ENCODE measurements around the gene HSPBP1. TPM values are rescaled to one million over a fixed set of nuclear protein-coding genes. Genes with fewer than 3 reads are reported as not detected.

HSPBP1 gene
- total RNA-seq, 1 experiment from 2014 or later: 72.8 TPM

- no TSS peak for BruUV-seq (replicated peaks)
- peaks cover 65% of the 10 kb centered on the region for H3K36me3 Mint-ChIP-seq (ENCODE audit: insufficient read depth, unreplicated experiment)
- H3K27ac Mint-ChIP-seq (ENCODE audit: unreplicated experiment): no peak overlapping the region
- no peaks in the 10 kb centered on the region for H3K4me1 Mint-ChIP-seq (ENCODE audit: low read depth, unreplicated experiment)
- no peaks in the 10 kb centered on the region for H3K9me3 Mint-ChIP-seq (ENCODE audit: low read depth, unreplicated experiment)
- TF ChIP-seq CTCF (IDR thresholded peaks at IDR 0.05; ENCODE audit: unreplicated experiment): no peak
- no peak for DNase-seq
- no peak overlapping the region for H3K4me3 Mint-ChIP-seq (ENCODE audit: low read depth, unreplicated experiment)
- CTCF ChIA-PET: no interaction called here
- intact Hi-C loops (cut with micrococcal nuclease; ENCODE audit: unreplicated experiment): no loop called here
- H3K27me3 Mint-ChIP-seq (ENCODE audit: unreplicated experiment): no peaks in the 10 kb centered on the region
Observed at GRCh38 chr19:55240713-55241020, 39.2 kb downstream of the HSPBP1 start.

GRCh38 chr19:55239004-55239403 lies 40.9 kb downstream of the HSPBP1 start:
- intact Hi-C loops (cut with micrococcal nuclease; ENCODE audit: unreplicated experiment): no loop called here
- no peak for TF ChIP-seq CTCF (IDR thresholded peaks at IDR 0.05; ENCODE audit: unreplicated experiment)
- BruUV-seq (replicated peaks): no TSS peak
- CTCF ChIA-PET: no interaction called here
- Mint-ChIP-seq H3K9me3 (ENCODE audit: low read depth, unreplicated experiment) (no peaks in the 10 kb centered on the region), H3K36me3 (ENCODE audit: insufficient read depth, unreplicated experiment) (peaks cover 69% of the 10 kb centered on the region), H3K27ac (ENCODE audit: unreplicated experiment) (no peak overlapping the region), H3K27me3 (ENCODE audit: unreplicated experiment) (no peaks in the 10 kb centered on the region), H3K4me1 (ENCODE audit: low read depth, unreplicated experiment) (no peaks in the 10 kb centered on the region), H3K4me3 (ENCODE audit: low read depth, unreplicated experiment) (no peak overlapping the region)
- DNase-seq: no peak

- H3K27ac Mint-ChIP-seq (ENCODE audit: unreplicated experiment): no peak overlapping the region
- no peaks in the 10 kb centered on the region for H3K4me1 Mint-ChIP-seq (ENCODE audit: low read depth, unreplicated experiment)
- DNase-seq: no peak
- no peak for TF ChIP-seq CTCF (IDR thresholded peaks at IDR 0.05; ENCODE audit: unreplicated experiment)
- intact Hi-C loops (cut with micrococcal nuclease; ENCODE audit: unreplicated experiment): no loop called here
- CTCF ChIA-PET: no interaction called here
- H3K9me3 Mint-ChIP-seq (ENCODE audit: low read depth, unreplicated experiment): no peaks in the 10 kb centered on the region
- H3K36me3 Mint-ChIP-seq (ENCODE audit: insufficient read depth, unreplicated experiment): peaks cover 64% of the 10 kb centered on the region
- BruUV-seq (replicated peaks): no TSS peak
- H3K27me3 Mint-ChIP-seq (ENCODE audit: unreplicated experiment): no peaks in the 10 kb centered on the region
- no peak overlapping the region for H3K4me3 Mint-ChIP-seq (ENCODE audit: low read depth, unreplicated experiment)
Observed at GRCh38 chr19:55238030-55238429, 41.9 kb downstream of the HSPBP1 start.

GRCh38 chr19:55232986-55233385 lies 46.9 kb downstream of the HSPBP1 start:
- intact Hi-C loops (cut with micrococcal nuclease; ENCODE audit: unreplicated experiment): no loop called here
- peaks cover 70% of the 10 kb centered on the region for H3K36me3 Mint-ChIP-seq (ENCODE audit: insufficient read depth, unreplicated experiment)

More at GRCh38 chr19:55232986-55233385, 46.9 kb downstream of the HSPBP1 start:
- BruUV-seq (replicated peaks): no TSS peak
- CTCF ChIA-PET: no interaction called here
- Mint-ChIP-seq H3K4me3 (ENCODE audit: low read depth, unreplicated experiment) (no peak overlapping the region), H3K4me1 (ENCODE audit: low read depth, unreplicated experiment) (no peaks in the 10 kb centered on the region), H3K27ac (ENCODE audit: unreplicated experiment) (no peak overlapping the region), H3K9me3 (ENCODE audit: low read depth, unreplicated experiment) (no peaks in the 10 kb centered on the region), H3K27me3 (ENCODE audit: unreplicated experiment) (no peaks in the 10 kb centered on the region)
- no peak for TF ChIP-seq CTCF (IDR thresholded peaks at IDR 0.05; ENCODE audit: unreplicated experiment)
- no peak for DNase-seq
